HCT116 (cell line): Measurements from ENCODE around the gene FSCN2. TPM values are rescaled to one million over a fixed set of nuclear protein-coding genes. Genes with fewer than 3 reads are reported as not detected.

Experiments used
- ATAC-seq: fragments of 200-7000 bp; cut with Tn5 transposase; 2 replicates; pipeline ENCODE4 v1.9.1; 2020; ENCODE audit warnings: mild to moderate bottlenecking, moderate library complexity
- BruUV-seq: library from RNA; stranded (reverse); fragments of 400-500 nt; replicated peaks from 2 replicates; lab custom pipeline; 2021; lab: Mats Ljungman, UMichigan
- CTCF ChIA-PET: fragments of 300-600 bp; sonication (Branson Sonifier 250); formaldehyde crosslinking; loops from one replicate; lab custom pipeline; 2021; ENCODE audit warnings: antibody characterized with exemption; lab: Charles Lee
- POLR2A ChIA-PET: fragments of 300-600, 350-600 bp; sonication (Branson Sonifier 250); formaldehyde crosslinking; loops from one replicate; lab custom pipeline; 2021; ENCODE audit warnings: antibody characterized with exemption; lab: Charles Lee
- RAD21 ChIA-PET, 2 experiments: fragments of 300-600 bp; sonication (Branson Sonifier 250); formaldehyde crosslinking; loops; one replicate each; lab custom pipeline; 2023; ENCODE audit warnings: low total read pairs in 2 of 2; ENCODE audit not compliant: uncharacterized antibody in 2 of 2, unreplicated experiment in 2 of 2, low non-redundant PET in 1 of 2; lab: Charles Lee
- DNase-seq: peaks from one replicate; pipeline ENCODE4 v3.0.0-alpha.2; 2010; ENCODE audit warnings: low read depth, low spot score
- H2AFZ ChIP-seq: fragments of 200-600 bp; shearing (Covaris generic), sonication (generic); 2 replicates; pipeline ENCODE4 v1.6.1; 2017; ENCODE audit warnings: low read depth, mixed run types, mixed read lengths, antibody characterized with exemption, low read length; ENCODE audit not compliant: poor library complexity, severe bottlenecking
- H3K27ac ChIP-seq: 2 replicates; pipeline ENCODE4 v1.5.1; 2012; ENCODE audit warnings: low read depth, low read length
- H3K27me3 ChIP-seq: fragments of 200-600 bp; sonication (generic); 2 replicates; pipeline ENCODE4 v1.6.1; 2016; ENCODE audit warnings: mixed run types, low read length, mixed read lengths; ENCODE audit not compliant: insufficient read depth
- H3K36me3 ChIP-seq, 2 experiments: fragments of 200-500 bp in 1 of 2; fragments of 200-600 bp in 1 of 2; sonication (Bioruptor generic) in 1 of 2; sonication (generic) in 1 of 2; 2 replicates each; pipeline versions ENCODE4 v1.5.1 to v1.6.1; 2014 to 2016; ENCODE audit warnings: low read length in 2 of 2, inconsistent platforms in 1 of 2, mixed read lengths in 1 of 2, mixed run types in 1 of 2; ENCODE audit not compliant: insufficient read depth in 2 of 2, control insufficient read depth in 1 of 2
- H3K4me1 ChIP-seq, 2 experiments: fragments of 200-600 bp in 1 of 2; sonication (generic) in 1 of 2; 2 replicates each; pipeline versions ENCODE4 v1.5.1 to v1.6.1; 2012 to 2017; ENCODE audit warnings: low read length in 2 of 2, inconsistent platforms in 1 of 2, mild to moderate bottlenecking in 1 of 2, mixed read lengths in 1 of 2, mixed run types in 1 of 2, moderate library complexity in 1 of 2; ENCODE audit not compliant: insufficient read depth in 2 of 2, control insufficient read depth in 1 of 2
- H3K4me2 ChIP-seq: fragments of 200-600 bp; sonication (generic); 2 replicates; pipeline ENCODE4 v1.6.1; 2017; ENCODE audit warnings: mixed run types, low read length, mixed read lengths
- H3K4me3 ChIP-seq, 2 experiments: fragments of 200-600 bp in 1 of 2; sonication (generic) in 1 of 2; replicated peaks in 1 of 2; 2 replicates each; pipeline ENCODE4 v1.5.1; 2011 to 2016; ENCODE audit warnings: low read length in 2 of 2, control low read depth in 1 of 2, low read depth in 1 of 2, mild to moderate bottlenecking in 1 of 2, mixed read lengths in 1 of 2, mixed run types in 1 of 2
- H3K79me2 ChIP-seq: fragments of 200-600 bp; sonication (generic); 2 replicates; pipeline ENCODE4 v1.6.1; 2017; ENCODE audit warnings: mild to moderate bottlenecking, mixed run types, low read length, moderate library complexity, mixed read lengths; ENCODE audit not compliant: insufficient read depth
- H3K9ac ChIP-seq: fragments of 200-600 bp; sonication (generic); 2 replicates; pipeline ENCODE4 v1.6.1; 2016; ENCODE audit warnings: low read length, mixed read lengths
- H3K9me2 ChIP-seq: fragments of 200-600 bp; sonication (generic), shearing (Covaris generic); 2 replicates; pipeline ENCODE4 v1.6.1; 2017; ENCODE audit warnings: mixed run types, mild to moderate bottlenecking, moderate library complexity; ENCODE audit not compliant: insufficient read depth
- H3K9me3 ChIP-seq, 2 experiments: fragments of 200-500 bp in 1 of 2; fragments of 200-600 bp in 1 of 2; sonication (Bioruptor generic) in 1 of 2; sonication (generic) in 1 of 2; 2 replicates each; pipeline ENCODE4 v1.6.1; 2014 to 2017; ENCODE audit warnings: low read length in 2 of 2, mixed read lengths in 2 of 2, inconsistent platforms in 1 of 2, low read depth in 1 of 2, mild to moderate bottlenecking in 1 of 2, mixed run types in 1 of 2, moderate library complexity in 1 of 2; ENCODE audit not compliant: control insufficient read depth in 1 of 2, insufficient read depth in 1 of 2
- H4K20me1 ChIP-seq: fragments of 200-600 bp; sonication (generic), shearing (Covaris generic); 2 replicates; pipeline ENCODE4 v1.6.1; 2017; ENCODE audit warnings: mixed run types, mild to moderate bottlenecking, moderate library complexity; ENCODE audit not compliant: insufficient read depth
- ATF3 ChIP-seq: IDR thresholded peaks from 2 replicates; pipeline ENCODE4 v1.6.1; 2012
- CEBPB ChIP-seq: IDR thresholded peaks from 2 replicates; pipeline ENCODE4 v1.6.1; 2012; ENCODE audit warnings: low read depth
- EGR1 ChIP-seq: IDR thresholded peaks from 2 replicates; pipeline ENCODE4 v1.6.1; 2012; ENCODE audit warnings: low read depth
- EZH2 ChIP-seq: fragments of 200-600 bp; sonication (generic); IDR thresholded peaks from 2 replicates; pipeline ENCODE4 v1.6.1; 2017; ENCODE audit warnings: antibody characterized with exemption, mixed run types
- MAX ChIP-seq: IDR thresholded peaks from 2 replicates; pipeline ENCODE4 v1.6.1; 2012
- SP1 ChIP-seq: IDR thresholded peaks from 2 replicates; pipeline ENCODE4 v1.6.1; 2012; ENCODE audit warnings: low read depth
- ZBTB33 ChIP-seq: IDR thresholded peaks from 2 replicates; pipeline ENCODE4 v1.6.1; 2011; ENCODE audit warnings: mild to moderate bottlenecking, low read length, moderate library complexity; ENCODE audit not compliant: insufficient replicate concordance; ENCODE audit errors: extremely low read depth
- ZNF274 ChIP-seq: fragments of 200-500 bp; sonication (Bioruptor generic); IDR thresholded peaks from 2 replicates; pipeline ENCODE4 v1.6.1; 2014; ENCODE audit warnings: mild to moderate bottlenecking, low read depth, low read length, inconsistent platforms
- intact Hi-C: fragments of 100-400 bp; cut with micrococcal nuclease; formaldehyde crosslinking; loops from 2 replicates; pipeline ENCODE4 v1.10.0; 2022
- total RNA-seq: library from RNA; stranded (reverse); gene quantifications from one replicate; pipeline ENCODE4 v1.2.1, GENCODE V29; 2021; ENCODE audit not compliant: unreplicated experiment

Gene FSCN2
- total RNA-seq, 1 experiment from 2014 or later, result 10.1 TPM

- H3K36me3 ChIP-seq, result peaks cover 24 to 29% of the 10 kb centered on the region in 2 experiments
- H3K4me1 ChIP-seq, result peaks cover 12 to 41% of the 10 kb centered on the region in 2 experiments
- TF ChIP-seq ATF3 (no peak), ZBTB33 (no peak), EGR1 (no peak), EZH2 (no peak), SP1 (no peak), MAX (no peak), CEBPB (no peak), ZNF274 (no peak)
- TF ChIP-seq, all 23 proteins: peak for 0
- RAD21 ChIA-PET, result no interaction called here
- no peaks in the 10 kb centered on the region for H3K9me3 ChIP-seq
- H3K27me3 ChIP-seq, result no peaks in the 10 kb centered on the region
- no peaks in the 10 kb centered on the region for H3K9me2 ChIP-seq
- no TSS peak for BruUV-seq
- H3K9ac ChIP-seq, result no peak overlapping the region
- peak overlapping the region; percentile 34 for H3K4me2 ChIP-seq
- H3K79me2 ChIP-seq, result peaks cover 9% of the 10 kb centered on the region
- intact Hi-C loops, result loop anchor here (10.0 kb wide), 1 partner anchor 139 kb away; no protein-coding TSS in a partner anchor
- CTCF ChIA-PET, result no interaction called here
- no peak overlapping the region for H2AFZ ChIP-seq
- H4K20me1 ChIP-seq, result no peaks in the 10 kb centered on the region
- no peak for DNase-seq
- POLR2A ChIA-PET, result interaction anchor here (1.0 kb wide), 1 partner anchor 11 kb away, joined by 3 read pairs; no protein-coding TSS in a partner anchor
- H3K4me3 ChIP-seq, result no peak overlapping the region
- H3K27ac ChIP-seq, result 0 out of 2 replicates have a peak overlapping the region, but pooled peaks have one; percentile 14
- no peak for ATAC-seq
These were observed 28.1 kb downstream of the FSCN2 start for GRCh38 chr17:81556175-81556691.
